Hepatocyte (in vitro differentiated cells): ENCODE results near the gene SPINT2.

ENCODE experiments used
- EZH2 ChIP-seq: fragments of 200-600 bp; sonication (generic); IDR thresholded peaks from 2 replicates; pipeline ENCODE4 v1.6.1; 2016; ENCODE audit warnings: antibody characterized with exemption, mild to moderate bottlenecking, borderline replicate concordance
- EZH2phosphoT487 ChIP-seq: fragments of 200-600 bp; sonication (generic); IDR thresholded peaks from one replicate; pipeline ENCODE4 v1.6.1; 2018; ENCODE audit warnings: antibody characterized with exemption, mild to moderate bottlenecking, low read depth, moderate library complexity; ENCODE audit not compliant: unreplicated experiment, severe bottlenecking
- TF ChIP-seq, protein P1 (sequence below): fragments of 200-600 bp; sonication (generic); IDR thresholded peaks from 2 replicates; pipeline ENCODE4 v1.5.1; 2016; ENCODE audit warnings: antibody characterized with exemption, mild to moderate bottlenecking; ENCODE audit not compliant: poor library complexity

DNA sequence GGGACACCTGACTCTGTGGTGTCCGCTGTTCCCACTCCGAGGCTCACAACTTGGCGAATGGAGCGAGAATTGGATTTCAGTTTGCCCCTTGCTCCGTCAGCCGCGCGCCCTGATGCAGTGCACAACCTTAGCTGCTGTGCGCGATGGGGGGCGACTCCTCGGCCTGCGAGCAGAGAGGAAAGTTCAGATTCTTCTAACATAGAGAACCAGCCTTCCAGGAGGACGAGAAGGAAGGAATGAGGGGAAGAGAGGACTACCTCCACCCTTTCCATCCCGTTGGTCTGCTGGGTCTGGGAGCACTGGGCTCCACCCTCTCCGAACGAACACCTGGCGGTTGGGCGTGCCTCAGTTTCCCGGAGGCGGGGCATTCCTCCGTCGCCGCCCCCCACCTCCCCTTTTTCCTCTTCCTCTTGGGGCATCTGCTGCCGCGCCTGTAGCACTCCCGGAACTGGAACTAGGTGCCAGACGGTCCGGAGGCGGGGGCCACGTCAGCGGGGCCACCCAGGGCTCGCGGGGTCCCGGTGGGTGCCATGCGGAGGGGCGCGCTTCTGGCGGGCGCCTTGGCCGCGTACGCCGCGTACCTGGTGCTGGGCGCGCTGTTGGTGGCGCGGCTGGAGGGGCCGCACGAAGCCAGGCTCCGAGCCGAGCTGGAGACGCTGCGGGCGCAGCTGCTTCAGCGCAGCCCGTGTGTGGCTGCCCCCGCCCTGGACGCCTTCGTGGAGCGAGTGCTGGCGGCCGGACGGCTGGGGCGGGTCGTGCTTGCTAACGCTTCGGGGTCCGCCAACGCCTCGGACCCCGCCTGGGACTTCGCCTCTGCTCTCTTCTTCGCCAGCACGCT is 55.3 kb downstream of the SPINT2 start, which contains the start of gene KCNK6:
- TF ChIP-seq, protein P1, sequence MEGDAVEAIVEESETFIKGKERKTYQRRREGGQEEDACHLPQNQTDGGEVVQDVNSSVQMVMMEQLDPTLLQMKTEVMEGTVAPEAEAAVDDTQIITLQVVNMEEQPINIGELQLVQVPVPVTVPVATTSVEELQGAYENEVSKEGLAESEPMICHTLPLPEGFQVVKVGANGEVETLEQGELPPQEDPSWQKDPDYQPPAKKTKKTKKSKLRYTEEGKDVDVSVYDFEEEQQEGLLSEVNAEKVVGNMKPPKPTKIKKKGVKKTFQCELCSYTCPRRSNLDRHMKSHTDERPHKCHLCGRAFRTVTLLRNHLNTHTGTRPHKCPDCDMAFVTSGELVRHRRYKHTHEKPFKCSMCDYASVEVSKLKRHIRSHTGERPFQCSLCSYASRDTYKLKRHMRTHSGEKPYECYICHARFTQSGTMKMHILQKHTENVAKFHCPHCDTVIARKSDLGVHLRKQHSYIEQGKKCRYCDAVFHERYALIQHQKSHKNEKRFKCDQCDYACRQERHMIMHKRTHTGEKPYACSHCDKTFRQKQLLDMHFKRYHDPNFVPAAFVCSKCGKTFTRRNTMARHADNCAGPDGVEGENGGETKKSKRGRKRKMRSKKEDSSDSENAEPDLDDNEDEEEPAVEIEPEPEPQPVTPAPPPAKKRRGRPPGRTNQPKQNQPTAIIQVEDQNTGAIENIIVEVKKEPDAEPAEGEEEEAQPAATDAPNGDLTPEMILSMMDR, result no peak
- no peak for TF ChIP-seq EZH2phosphoT487
- TF ChIP-seq EZH2, result no peak
